HG02973 (cell line): ENCODE measurements around the gene FAM222B.
"Not testable (repeated sequence)": the region's sequence is repeated elsewhere in the genome, so short reads cannot be mapped to it uniquely, and the experiment has no call there.

Experiments used
- ATAC-seq: cut with Tn5 transposase; IDR thresholded peaks from one replicate; pipeline ENCODE4 v1.9.1; 2021; ENCODE audit warnings: moderate library complexity; ENCODE audit not compliant: unreplicated experiment

The FAM222B gene

DNA sequence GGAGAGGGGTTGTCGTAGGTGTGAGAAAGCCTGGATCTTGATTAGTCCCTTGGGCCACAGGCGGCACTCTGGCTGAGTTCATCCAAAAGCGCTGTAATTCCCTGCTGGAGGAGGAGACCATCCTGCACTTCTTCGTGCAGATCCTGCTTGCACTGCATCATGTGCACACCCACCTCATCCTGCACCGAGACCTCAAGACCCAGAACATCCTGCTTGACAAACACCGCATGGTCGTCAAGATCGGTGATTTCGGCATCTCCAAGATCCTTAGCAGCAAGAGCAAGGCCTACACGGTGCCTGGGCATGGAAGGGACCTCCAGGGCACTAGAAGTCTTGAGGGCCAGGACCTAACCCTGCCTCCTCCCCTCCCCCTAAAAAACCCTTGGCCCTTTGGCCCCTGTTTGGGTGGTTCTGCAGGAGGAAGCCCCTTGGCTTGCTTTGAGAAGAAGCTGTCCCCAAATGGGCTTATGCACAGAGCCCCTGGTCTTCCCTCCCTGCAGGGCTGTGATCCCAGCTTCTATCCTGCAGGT lies 107.8 kb downstream of the FAM222B start:
- no peak for ATAC-seq

DNA sequence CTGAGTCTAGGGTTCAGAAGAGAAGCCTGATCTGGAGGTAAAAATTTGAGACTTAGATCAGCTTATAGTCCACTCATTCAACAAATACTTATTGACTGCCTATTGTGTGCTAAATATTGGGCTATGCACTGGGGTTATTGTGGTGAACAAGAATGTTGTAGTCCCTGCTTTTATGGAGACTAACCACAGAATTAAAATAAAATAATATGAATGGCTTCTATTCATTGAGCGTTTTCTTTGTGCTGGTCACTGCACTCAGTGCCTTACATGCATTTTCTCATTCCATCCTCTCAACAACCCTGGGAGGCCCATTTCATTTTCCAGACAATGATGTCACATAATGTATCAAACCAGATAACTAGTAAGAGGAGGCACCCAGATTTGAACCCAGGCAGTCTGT lies 109.2 kb downstream of the FAM222B start:
- no peak for ATAC-seq

DNA sequence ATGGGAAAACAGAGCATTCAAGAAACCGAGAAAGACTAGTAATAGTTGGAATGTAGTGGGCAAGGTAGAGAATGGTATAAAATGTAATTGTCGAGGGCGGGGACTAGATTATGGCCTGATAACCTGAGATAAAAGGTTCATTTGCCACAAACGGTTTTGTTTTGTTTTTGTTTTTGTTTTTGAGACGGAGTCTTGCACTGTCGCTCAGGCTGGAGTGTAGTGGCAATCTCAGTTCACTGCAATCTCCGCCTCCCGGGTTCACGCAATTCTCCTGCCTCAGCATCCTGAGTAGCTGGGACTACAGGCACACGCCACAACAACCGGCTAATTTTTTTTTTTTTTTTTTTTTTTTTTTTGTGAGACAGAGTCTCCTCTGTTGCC lies 112.7 kb downstream of the FAM222B start:
- no peak for ATAC-seq

DNA sequence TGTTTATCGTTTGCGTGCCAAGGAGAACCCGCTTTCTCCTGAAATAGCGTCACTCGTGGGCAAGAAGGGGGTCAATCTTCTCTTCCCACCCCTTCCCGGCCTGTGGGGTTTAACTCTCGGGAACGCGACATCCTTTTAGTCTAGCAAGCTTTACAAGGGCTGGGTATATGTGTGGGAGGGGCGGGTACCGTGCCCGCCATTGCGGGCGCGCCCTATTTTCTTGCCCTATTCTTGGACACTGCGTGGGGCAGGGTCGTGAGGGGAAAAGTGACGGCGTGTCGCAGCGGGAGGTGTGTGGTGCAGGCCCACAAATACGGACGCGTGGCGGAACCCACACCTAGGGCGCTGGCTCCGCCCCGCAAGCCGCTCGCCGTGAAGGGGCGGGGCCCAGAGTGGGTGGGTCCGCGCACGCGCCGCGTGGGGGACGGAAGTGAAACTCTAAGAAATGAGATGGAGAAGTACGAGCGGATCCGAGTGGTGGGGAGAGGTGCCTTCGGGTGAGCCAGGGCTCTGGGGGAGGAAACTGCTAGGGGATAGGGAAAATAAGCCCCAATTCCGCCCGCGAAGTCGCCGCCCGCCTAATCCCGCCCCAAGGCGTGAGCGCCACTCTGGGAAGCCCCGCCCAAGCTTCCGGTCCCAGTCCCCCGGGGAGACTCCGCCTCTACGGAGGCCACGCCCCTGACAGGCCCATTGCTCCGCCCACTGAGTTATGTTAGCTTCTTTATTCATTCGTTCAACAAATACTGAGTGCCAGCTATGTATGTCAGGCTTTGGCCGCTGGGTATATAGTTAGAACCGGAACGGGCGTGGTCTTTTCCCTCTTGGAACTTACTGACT lies 114.0 kb downstream of the FAM222B start, which contains the start of gene NEK8:
NEK8 (plus strand) TSS at position 425 of the 837 bp plus-strand sequence; CDS start at position 451, 26 bp downstream.
- peak; percentile 35 for ATAC-seq

DNA sequence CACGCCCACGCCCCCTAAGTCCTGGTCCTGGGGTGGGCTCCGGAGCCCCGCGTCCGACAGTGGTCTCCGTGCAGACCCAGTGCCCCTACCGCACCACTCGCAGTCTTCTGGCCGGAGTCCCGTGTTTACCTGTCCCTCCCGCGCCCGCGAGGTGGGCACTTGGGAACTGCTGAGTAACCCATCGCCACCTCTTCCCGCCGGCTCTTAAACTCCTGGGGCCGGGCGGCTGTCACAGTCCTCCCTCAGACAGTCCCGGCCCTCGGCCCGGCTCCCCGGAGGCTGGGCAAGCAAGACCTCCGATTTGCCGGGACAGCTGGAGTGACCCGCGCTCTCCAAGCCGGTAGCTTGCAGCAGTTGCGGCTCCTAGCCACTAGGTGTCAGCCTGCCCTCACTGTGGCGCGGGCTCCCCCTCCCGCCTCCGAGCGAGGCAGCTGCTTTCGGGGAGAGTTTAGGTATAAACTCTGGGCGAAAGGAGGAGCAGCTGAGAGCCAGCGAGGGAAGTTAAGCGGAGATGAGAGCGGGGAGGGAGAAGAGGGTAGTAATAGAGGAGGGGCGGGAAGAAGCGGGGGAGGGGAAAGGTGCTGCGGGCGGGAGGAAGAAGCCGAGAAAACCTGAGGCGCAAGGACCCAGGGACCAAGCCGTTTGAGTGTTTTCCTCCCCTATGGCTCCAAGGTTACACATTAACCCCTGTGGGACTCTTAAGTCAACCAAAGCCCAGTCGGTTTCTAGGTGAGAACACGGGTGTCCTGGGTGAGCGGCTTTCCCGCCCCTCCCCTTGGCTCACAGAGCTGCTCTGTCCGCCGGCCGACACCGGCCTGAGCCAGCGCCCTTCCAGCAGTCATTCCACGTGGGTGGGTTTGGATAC lies 115.7 kb downstream of the FAM222B start:
- peak; percentile 36 for ATAC-seq

DNA sequence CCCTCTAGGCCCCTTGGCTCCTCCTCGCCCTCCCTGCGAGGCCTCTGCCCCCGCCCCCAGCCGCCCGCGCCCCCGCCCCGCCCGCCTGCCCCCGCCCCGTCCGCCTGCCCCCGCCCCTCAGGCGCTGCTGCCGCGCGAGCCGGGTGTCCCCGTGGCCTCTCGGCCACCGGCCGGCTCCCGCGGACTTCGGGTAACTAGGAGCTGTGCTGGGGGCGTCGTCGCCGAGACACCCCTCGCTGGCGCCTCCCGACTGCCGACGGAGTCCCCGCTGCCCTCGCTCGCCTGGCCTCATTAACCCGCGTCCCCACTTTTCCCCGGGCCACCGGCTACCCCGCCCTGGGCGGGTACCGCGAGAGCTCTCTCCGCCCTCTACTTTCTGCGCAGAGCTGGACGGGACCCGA lies 116.4 kb downstream of the FAM222B start, which contains the start of gene TLCD1:
TLCD1 (minus strand) TSS at position 8 of the 401 bp plus-strand sequence. CDS start 136 bp downstream, outside the sequence.
- peak; percentile 5 for ATAC-seq

DNA sequence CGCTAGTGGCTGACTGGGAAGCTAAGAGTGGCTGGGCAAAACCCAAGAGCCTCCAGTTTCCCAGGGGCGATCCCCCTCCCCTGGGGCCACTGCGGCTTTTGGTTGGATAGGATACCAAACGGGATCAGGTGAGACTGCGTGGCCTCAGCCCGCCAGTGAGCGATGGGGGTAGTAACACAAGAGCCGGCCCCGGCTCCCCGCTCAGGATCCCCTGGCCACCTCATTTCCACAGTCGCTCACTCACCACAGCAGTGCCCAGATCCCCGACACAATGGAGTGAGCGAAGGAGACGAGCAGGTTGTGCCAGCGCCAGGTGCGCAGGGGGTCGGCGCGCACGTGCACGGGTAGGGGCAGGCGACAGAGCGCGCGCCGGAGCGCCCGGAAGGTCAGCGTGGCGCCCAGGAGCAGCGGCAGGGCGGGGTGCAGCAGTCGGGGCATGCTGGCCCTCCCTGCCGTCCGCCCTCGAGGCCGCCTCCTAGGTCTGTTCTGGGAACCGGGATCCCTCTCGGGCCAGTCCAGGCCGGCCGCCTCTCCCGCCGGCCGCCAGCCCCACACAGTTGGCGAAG lies 116.8 kb downstream of the FAM222B start:
- peak; percentile 2 for ATAC-seq

DNA sequence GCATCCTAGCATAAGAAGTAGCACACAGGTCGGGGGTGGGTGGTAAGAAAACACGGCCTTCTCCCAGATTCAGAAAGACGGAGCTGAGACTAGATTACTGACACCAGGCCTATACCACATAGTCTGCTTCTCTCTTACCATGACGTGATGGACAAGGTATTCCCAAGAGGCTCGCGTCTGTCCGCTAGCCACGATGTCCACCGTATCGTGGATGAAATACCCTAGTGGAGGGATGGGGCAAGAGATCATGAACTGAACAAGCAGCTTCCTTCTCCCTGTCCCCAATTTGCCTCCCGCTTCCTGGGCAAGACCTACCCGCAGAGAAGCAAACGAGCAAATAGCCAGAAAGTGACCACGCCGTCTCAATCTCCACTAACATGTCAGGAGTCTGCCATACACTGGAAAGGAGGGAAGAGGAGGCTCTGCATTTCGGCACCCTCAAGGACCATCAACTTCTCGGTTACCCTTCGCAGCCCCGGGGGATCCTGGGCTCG lies 117.4 kb downstream of the FAM222B start:
- ATAC-seq, result no peak

DNA sequence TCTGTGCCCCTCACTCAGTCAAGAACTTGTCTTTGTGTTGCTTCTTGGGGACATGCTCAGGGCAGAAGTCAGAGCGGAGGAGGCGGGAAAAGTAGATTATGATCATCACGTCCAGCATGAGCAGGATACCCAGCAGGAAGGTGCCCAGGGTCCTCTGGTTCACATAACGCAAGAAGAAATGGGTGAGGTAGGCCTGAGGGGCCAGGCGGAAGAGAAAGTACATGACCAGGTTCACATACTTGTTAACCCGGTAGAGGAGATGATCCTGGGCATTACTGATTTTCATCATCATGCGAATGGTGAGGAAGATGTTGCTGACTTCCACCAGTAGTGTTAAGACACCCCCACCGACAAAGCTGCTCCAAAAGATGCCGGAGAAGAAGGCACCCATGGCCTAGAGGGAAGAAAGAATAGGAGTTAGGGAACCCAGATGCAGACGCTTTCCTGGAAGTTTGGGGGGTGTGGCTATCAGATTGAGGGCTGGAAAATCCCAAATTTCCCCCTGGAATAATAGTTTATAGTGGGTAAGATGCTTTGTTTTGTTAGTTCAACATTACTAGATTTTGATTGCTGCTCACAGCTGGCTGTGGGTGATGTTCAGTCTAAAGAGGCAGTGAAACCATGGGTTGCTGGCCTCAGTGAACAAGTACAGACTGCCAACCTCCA lies 118.0 kb downstream of the FAM222B start:
- no peak for ATAC-seq

DNA sequence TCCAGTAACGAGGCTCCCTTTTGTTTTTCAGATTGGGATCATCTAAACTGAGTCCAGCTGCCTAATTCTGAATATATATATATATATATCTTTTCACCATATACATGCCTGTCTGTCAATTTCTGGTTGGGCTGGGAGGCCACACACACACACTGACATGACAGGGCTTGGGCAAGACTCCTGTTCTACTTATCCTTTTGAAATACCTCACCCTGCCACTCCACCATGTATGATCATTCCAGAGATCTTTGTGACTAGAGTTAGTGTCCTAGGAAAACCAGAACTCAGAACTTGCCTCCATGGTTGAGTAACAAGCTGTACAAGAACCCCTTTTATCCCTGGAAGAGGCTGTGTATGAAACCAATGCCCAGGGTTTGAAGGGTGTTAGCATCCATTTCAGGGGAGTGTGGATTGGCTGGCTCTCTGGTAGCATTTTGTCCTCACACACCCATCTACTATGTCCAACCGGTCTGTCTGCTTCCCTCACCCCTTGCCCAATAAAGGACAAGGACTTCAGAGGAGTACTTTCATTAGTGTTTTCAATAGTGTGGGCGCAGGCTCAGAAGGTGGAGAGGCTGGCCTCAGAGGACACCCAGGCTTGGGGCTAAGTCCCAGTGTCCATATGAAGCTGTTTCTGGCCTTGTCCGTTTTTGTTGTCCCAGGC lies 118.6 kb downstream of the FAM222B start:
- not testable (repeated sequence) for ATAC-seq

DNA sequence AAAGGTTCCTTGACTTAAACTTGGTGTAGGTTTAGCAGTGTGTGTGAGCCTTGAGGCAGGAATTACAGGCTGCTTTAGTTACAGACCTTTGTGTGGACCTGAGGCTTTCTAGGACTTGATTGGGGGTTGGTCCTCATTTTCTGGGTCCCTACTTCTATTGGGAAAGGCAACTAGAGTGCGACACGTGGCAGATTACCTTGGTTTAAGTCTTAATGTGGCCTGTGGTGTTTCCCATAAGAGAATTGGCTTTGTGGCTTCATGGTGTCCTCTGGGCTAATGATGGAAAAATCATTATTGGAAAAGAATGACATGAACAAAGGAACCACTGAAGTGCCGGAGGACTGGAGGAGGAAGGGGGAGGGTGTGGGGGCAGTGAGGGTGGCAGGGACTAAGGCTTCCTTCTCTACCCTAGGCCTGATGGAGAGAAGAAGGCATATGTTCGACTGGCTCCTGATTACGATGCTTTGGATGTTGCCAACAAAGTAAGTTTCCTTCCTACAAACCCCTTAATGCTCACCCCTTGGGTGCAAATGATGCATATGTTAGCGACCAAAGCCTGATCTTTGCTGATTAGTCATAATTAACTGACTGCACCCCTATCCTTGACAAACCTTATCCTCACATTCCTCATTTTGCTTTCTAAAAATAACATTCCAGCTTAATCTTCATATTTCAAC lies 119.3 kb downstream of the FAM222B start:
- no peak for ATAC-seq

DNA sequence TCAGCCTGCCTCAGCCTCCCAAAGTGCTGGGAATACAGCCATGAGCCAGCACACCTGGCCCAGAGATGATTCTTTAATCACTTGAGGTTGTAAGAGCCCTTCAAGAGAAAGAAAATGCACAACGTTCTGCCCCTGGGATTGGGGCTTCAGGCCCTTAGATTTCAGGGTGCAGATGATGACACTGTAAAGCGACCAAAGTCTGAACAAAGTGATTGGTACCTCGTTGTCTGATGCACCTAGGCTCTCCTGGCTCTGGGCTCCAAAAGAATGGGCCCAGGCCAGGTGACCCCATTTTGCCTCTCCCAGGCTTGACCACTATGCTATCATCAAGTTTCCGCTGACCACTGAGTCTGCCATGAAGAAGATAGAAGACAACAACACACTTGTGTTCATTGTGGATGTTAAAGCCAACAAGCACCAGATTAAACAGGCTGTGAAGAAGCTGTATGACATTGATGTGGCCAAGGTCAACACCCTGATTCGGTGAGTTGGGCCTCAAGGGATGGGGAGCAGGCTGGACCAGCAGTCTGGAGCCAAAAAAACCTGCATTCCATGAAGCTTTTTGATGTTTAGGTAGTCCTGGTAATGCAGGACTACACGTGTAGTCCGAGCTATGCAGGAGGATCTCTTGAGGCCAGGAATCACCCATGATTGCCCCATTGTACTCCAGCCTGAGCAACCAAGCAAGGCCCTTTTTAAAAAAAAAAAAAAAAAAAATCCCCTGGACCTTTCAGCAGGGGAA lies 120.0 kb downstream of the FAM222B start:
- ATAC-seq, result no peak

DNA sequence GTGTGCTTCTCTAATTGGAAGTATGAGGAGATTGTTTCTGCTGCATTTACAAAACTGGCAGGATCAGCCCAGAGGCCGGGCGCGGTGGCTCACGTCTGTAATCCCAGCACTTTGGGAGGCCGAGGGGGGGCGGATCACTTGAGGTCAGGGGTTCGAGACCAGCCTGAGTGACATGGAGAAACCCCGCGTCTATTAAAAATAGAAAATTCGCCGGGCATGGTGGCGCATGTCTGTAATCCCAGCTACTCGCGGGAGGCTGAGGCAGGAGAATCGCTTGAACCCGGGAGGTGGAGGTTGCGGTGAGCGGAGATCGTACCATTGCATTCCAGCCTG lies 121.6 kb downstream of the FAM222B start:
- ATAC-seq, result not testable (repeated sequence)

DNA sequence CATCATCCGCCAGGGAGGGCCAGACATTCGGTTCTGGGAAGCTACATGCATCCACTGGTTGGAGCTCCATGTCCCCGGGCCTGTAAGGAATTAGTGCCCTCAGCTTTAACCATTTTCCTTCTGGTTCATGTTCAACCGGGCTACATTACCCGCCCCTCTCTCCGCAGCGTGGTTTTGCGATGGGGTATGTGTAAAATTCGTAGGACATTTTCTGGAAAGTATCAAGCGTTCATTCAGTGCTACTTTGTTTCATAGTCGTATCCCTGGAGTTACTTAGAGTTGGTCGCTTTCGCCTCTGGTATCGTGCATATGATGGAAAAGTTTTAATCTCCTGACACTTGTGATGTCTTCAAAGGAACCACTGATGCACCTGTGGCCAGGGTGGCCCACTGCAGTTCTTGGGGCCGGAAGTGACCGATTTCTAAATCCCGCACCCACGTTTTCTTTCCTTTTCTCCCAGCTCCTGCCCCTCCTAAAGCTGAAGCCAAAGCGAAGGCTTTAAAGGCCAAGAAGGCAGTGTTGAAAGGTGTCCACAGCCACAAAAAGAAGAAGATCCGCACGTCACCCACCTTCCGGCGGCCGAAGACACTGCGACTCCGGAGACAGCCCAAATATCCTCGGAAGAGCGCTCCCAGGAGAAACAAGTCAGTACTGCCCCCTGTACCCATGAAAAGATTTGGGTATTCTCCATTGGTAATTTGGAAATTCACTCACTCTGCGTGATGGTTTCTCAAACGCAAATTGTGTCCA lies 122.2 kb downstream of the FAM222B start:
- ATAC-seq, result no peak

DNA sequence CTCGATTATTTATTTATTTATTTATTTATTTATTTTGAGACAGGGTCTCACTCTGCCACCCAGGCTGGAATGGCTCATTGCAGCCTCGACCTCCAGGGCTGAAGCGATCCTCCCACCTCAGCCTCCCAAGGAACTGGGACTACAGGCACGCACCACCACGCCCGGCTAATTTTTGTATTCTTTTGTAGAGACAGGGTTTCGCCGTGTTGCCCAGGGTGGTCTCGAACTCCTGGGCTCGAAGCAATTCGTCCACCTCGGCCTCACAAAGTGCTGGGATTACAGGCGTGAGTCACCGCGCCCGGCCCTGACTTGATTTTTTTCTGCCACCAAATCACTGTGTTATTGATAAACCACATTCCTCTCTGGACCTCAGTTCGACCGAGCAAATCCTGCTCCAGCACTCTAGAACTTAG lies 123.6 kb downstream of the FAM222B start:
- no peak for ATAC-seq

DNA sequence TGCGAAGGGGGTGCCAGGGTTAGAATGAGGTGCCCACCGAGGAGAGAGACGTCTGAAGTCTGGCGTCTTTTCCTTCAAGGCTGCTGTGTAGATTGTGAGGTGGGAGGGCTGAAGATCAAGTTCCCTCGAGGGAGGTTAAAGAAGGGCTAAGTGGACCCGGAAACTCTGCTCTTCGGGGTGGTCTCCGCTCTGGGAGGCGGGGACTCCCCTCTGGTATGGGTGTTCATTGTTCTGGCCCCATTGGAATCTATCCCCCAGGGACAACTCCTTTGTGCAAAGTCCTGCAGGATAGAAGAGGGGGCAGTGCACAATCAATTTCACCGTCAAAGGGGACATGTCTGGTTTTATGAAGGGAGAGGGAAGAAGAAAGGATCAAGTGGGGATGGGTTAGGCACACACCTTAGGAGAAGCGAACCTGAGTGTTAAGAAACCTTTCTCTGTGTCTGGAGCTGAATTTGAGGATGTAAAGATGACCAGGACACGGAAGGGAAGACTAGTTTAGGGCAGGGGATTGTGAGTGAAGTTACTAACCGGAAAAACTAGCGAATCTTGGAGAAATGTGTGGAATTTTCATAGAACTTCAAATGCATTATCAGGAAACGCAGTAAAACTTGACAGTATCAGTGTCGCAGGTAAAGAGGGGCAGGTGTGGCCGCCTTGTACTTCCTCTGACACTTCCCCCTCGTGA lies 124.1 kb downstream of the FAM222B start:
- no peak for ATAC-seq

DNA sequence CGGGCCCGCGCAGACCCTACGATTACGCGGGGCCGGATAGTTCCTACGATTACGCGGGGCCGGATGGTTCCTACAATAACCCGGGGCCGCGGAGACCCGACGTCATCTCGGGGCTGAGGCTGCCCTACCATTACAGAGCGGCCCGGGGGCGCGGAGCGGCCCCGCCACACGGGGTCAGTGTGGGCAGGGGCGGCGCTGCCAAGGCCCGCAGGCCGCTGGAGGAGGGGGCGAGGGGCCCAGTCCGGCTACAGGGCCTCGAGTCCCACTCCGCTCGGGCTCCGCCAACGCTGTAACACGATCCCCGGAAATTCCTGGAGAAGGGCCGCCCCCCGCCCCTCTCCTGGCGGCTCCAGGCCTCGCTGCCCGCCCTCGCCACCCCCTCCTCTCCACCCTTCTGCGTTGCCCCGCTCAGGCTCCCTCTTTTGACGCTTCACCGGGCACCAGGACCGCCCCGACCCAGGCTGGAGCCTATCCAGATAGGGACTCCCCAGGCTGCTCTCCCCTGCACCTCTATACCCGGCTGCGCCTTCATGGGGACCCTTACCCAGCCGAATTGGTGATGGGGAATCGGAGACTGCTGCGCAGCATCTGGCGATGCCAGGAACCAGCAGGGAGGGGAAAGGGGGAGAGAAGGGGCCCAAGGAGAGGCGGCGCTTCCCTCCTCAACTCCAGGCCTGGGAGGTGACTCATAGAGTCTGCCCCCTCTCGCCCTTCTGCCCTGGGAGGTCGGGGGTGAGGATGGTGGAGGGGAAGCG lies 124.8 kb downstream of the FAM222B start, which contains the start of gene RAB34:
RAB34 (minus strand) TSS at position 291 of the 755 bp plus-strand sequence. CDS start 602 bp downstream, outside the sequence.
- no peak for ATAC-seq
